Right atrium auricular region (tissue), 2 donors: Measurements from ENCODE around the gene GPATCH4. TPM values are rescaled to one million over a fixed set of nuclear protein-coding genes. Genes with fewer than 3 reads are reported as not detected.

ENCODE experiments used
- DNase-seq: peaks from one replicate; pipeline ENCODE4 v3.0.0-alpha.2; 2019; ENCODE audit warnings: low spot score
- H3K27ac ChIP-seq, 2 donors: fragments of 200-600 bp; sonication (generic); 1 replicate in 1 of 2; 2 replicates in 1 of 2; pipeline ENCODE4 v1.5.1; 2016 to 2019
- H3K27me3 ChIP-seq, 2 donors: fragments of 200-600 bp; sonication (generic); one replicate each; pipeline versions ENCODE4 v1.5.1 to v1.6.0; 2017 to 2019
- H3K36me3 ChIP-seq: fragments of 200-600 bp; sonication (generic); one replicate; pipeline ENCODE4 v1.5.1; 2016
- H3K4me1 ChIP-seq, 2 donors: fragments of 200-600 bp; sonication (generic); one replicate each; pipeline versions ENCODE4 v1.5.1 to v1.6.0; 2017 to 2019
- H3K4me3 ChIP-seq, 2 donors: fragments of 200-600 bp; sonication (generic); 1 replicate in 1 of 2; 2 replicates in 1 of 2; pipeline ENCODE4 v1.5.1; 2017 to 2019; ENCODE audit warnings: mild to moderate bottlenecking in 1 of 2, moderate library complexity in 1 of 2
- H3K9me3 ChIP-seq, 2 donors: fragments of 200-600 bp; sonication (generic); one replicate each; pipeline ENCODE4 v1.5.1; 2019
- total RNA-seq, 2 donors: library from RNA; depleted of rRNA; stranded (reverse); fragments of >200 nt; gene quantifications; one replicate each; pipeline ENCODE4 v1.1.0, GENCODE V29; 2016
- TF ChIP-seq, protein P1 (sequence below), 2 donors: fragments of 200-600 bp; sonication (generic); IDR thresholded peaks; one replicate each; pipeline ENCODE4 v1.5.1; 2019; ENCODE audit warnings: antibody characterized with exemption in 2 of 2

The GPATCH4 gene
- total RNA-seq, 2 donors from 2014 or later = 12.7 to 14.3 TPM

DNA sequence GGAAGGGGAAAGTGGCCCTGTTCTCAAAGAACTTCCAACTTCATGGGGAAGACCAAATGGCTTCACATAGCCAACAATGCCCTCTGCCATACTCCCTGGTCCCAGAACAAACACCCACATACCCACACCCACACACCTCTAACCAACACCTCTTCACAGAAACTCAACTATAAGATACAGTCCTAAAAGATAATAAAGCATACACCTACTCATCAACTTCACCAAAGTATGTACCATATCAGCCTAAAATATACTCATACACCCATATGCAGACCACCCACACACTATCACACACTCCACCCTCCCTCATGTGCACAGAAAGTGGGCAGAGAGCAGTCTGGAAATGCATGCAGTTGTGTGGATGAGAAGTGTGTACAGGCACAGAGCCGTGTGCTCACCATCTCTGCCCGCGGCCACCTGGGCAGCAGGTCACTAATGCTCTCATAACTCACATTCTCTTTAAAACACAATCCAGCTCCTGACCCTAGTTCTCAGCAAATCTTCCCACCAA lies 56.6 kb downstream of the GPATCH4 start:
- no peak overlapping the region for H3K4me3 ChIP-seq
- peaks cover 0 to 7% of the 10 kb centered on the region in 2 donors for H3K4me1 ChIP-seq
- no peak overlapping the region for H3K27ac ChIP-seq
- TF ChIP-seq, protein P1, sequence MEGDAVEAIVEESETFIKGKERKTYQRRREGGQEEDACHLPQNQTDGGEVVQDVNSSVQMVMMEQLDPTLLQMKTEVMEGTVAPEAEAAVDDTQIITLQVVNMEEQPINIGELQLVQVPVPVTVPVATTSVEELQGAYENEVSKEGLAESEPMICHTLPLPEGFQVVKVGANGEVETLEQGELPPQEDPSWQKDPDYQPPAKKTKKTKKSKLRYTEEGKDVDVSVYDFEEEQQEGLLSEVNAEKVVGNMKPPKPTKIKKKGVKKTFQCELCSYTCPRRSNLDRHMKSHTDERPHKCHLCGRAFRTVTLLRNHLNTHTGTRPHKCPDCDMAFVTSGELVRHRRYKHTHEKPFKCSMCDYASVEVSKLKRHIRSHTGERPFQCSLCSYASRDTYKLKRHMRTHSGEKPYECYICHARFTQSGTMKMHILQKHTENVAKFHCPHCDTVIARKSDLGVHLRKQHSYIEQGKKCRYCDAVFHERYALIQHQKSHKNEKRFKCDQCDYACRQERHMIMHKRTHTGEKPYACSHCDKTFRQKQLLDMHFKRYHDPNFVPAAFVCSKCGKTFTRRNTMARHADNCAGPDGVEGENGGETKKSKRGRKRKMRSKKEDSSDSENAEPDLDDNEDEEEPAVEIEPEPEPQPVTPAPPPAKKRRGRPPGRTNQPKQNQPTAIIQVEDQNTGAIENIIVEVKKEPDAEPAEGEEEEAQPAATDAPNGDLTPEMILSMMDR (IDR thresholded peaks at IDR 0.05) = no peak
- H3K36me3 ChIP-seq = no peaks in the 10 kb centered on the region
- no peaks in the 10 kb centered on the region for H3K9me3 ChIP-seq
- H3K27me3 ChIP-seq = no peaks in the 10 kb centered on the region
- DNase-seq = no peak

Other genes starting within 250 kb of the GPATCH4 start
- gene RHBG, start 232.3 kb downstream of the GPATCH4 start, total RNA-seq = not detected
- 100 to 1,000 TPM in 1 of 2 donors, 10 to 100 TPM in 1; 80.1 to 104 TPM for gene MEF2D, start 100.7 kb downstream of the GPATCH4 start, total RNA-seq
- gene IQGAP3, start 28.9 kb downstream of the GPATCH4 start, total RNA-seq = 1 to 10 TPM in 1 of 2 donors, not detected in 1; 1.0 TPM
- not detected for gene TTC24, start 21.8 kb downstream of the GPATCH4 start, total RNA-seq
- 10 to 100 TPM; 85.3 to 96.3 TPM for gene NAXE, start 9.7 kb downstream of the GPATCH4 start, total RNA-seq
- 1 to 10 TPM; 1.2 to 1.8 TPM for gene HAPLN2, start 17.9 kb upstream of the GPATCH4 start, total RNA-seq
- not detected for gene BCAN, start 40.6 kb upstream of the GPATCH4 start, total RNA-seq
- 100 to 1,000 TPM; 134 to 173 TPM for gene NES, start 75.9 kb upstream of the GPATCH4 start, total RNA-seq
- gene CRABP2, start 104.1 kb upstream of the GPATCH4 start, total RNA-seq = 1 to 10 TPM in 1 of 2 donors, under 1 TPM in 1; 0.67 to 2.5 TPM
- 10 to 100 TPM in 1 of 2 donors, 1 to 10 TPM in 1; 7.4 to 15.6 TPM for gene METTL25B, start 127.0 kb upstream of the GPATCH4 start, total RNA-seq
- gene ISG20L2, start 127.3 kb upstream of the GPATCH4 start, total RNA-seq = 10 to 100 TPM; 13.6 to 18.0 TPM
- gene MRPL24, start 139.6 kb upstream of the GPATCH4 start, total RNA-seq = 10 to 100 TPM; 45.8 to 50.5 TPM
- 100 to 1,000 TPM; 110 to 137 TPM for gene HDGF, start 150.2 kb upstream of the GPATCH4 start, total RNA-seq
- gene PRCC, start 166.1 kb upstream of the GPATCH4 start, total RNA-seq = 10 to 100 TPM; 29.8 to 34.3 TPM
- under 1 TPM; 0.30 to 0.98 TPM for gene SH2D2A, start 215.4 kb upstream of the GPATCH4 start, total RNA-seq